Activated naive CD4-positive, alpha-beta T cell treated with anti-CD3 and anti-CD28 coated beads for 36 hours (primary cell): ENCODE results near the gene RSPRY1. TPM values are rescaled to one million over a fixed set of nuclear protein-coding genes. Genes with fewer than 3 reads are reported as not detected.
A peak's percentile ranks its signal among the peaks of the same experiment; 100 is the strongest.
"Not testable (repeated sequence)": the region's sequence is repeated elsewhere in the genome, so short reads cannot be mapped to it uniquely, and the experiment has no call there.

Source experiments
- CTCF ChIA-PET: fragments of 350-600 bp; sonication (Branson Sonifier 250); formaldehyde crosslinking; loops from one replicate; lab custom pipeline; 2021; ENCODE audit warnings: antibody characterized with exemption; lab: Charles Lee
- DNase-seq: peaks from one replicate; pipeline ENCODE4 v3.0.0-alpha.2; 2020
- H3K27ac Mint-ChIP-seq: one replicate; pipeline ENCODE4 v1.8.0; 2021; ENCODE audit warnings: mild to moderate bottlenecking, mixed read lengths
- H3K27me3 Mint-ChIP-seq: one replicate; pipeline ENCODE4 v1.8.0; 2021; ENCODE audit warnings: low read depth, mixed read lengths
- H3K36me3 Mint-ChIP-seq: one replicate; pipeline ENCODE4 v1.8.0; 2021; ENCODE audit warnings: low read depth, mixed read lengths
- H3K4me1 Mint-ChIP-seq: one replicate; pipeline ENCODE4 v1.8.0; 2021; ENCODE audit warnings: low read depth, mixed read lengths
- H3K4me3 Mint-ChIP-seq: one replicate; pipeline ENCODE4 v1.8.0; 2021; ENCODE audit warnings: mild to moderate bottlenecking, moderate library complexity, mixed read lengths
- H3K9me3 Mint-ChIP-seq: one replicate; pipeline ENCODE4 v1.8.0; 2021; ENCODE audit warnings: mixed read lengths
- intact Hi-C: fragments of 100-400 bp; cut with micrococcal nuclease; formaldehyde crosslinking; loops from one replicate; pipeline ENCODE4 v1.15.1; 2023
- total RNA-seq, 2 experiments: library from RNA; stranded (reverse); gene quantifications; one replicate each; pipeline ENCODE4 v1.2.3, GENCODE V29; 2021

Gene RSPRY1
- total RNA-seq, 2 experiments from 2014 or later, result 25.7 to 28.7 TPM

DNA sequence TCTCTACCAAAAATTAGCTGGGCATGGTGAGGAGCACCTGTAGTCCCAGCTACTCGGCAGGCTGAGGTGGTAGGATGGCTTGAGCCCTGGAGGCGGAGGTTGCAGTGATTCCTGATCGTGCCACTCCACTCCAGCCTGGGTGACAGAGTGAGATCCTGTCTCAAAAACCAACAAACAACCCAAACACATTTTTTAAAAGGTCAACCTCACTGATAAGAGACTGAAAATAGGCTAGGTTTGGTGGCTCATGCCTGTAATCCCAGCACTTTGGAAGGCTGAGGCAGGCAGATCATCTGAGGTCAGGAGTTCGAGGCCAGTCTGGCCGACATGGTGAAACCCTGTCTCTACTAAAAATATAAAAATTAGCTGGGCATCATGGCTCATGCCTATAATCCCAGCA is 89.8 kb downstream of the RSPRY1 start:
- CTCF ChIA-PET, result interaction anchor here (0.7 kb wide), 1 partner anchor 111 kb away, joined by 3 read pairs; no protein-coding TSS in a partner anchor
- intact Hi-C loops, H3K27me3 Mint-ChIP-seq, H3K27ac Mint-ChIP-seq, DNase-seq, H3K9me3 Mint-ChIP-seq, H3K36me3 Mint-ChIP-seq, H3K4me3 Mint-ChIP-seq: not testable (repeated sequence)
- peaks cover 35% of the 10 kb centered on the region for H3K4me1 Mint-ChIP-seq

DNA sequence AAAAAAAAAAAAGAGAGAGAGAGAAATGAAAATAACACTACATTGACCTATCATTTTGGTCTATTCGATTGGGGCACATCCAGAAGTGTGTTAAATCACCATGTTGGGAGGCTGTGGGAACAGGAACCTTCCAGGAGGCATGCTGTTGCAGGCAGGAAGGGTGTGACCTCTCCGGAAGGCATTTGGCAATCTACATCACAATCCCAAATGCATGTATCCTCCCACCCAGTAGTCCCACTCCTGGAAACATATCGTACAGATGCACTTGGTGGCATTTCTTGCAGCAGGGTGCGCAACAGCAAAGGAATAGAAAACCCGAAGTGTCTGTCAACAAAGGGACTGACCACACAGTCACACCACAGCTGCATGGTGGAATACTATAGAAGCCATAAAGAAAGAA is 90.5 kb downstream of the RSPRY1 start:
- no peaks in the 10 kb centered on the region for H3K27me3 Mint-ChIP-seq
- no peaks in the 10 kb centered on the region for H3K36me3 Mint-ChIP-seq
- no peak overlapping the region for H3K4me3 Mint-ChIP-seq
- no peak overlapping the region for H3K27ac Mint-ChIP-seq
- no peaks in the 10 kb centered on the region for H3K9me3 Mint-ChIP-seq
- H3K4me1 Mint-ChIP-seq, result peaks cover 38% of the 10 kb centered on the region
- no peak for DNase-seq
- CTCF ChIA-PET, result interaction anchor here (0.7 kb wide), 1 partner anchor 110 kb away, joined by 3 read pairs; no protein-coding TSS in a partner anchor
- intact Hi-C loops, result no loop called here

DNA sequence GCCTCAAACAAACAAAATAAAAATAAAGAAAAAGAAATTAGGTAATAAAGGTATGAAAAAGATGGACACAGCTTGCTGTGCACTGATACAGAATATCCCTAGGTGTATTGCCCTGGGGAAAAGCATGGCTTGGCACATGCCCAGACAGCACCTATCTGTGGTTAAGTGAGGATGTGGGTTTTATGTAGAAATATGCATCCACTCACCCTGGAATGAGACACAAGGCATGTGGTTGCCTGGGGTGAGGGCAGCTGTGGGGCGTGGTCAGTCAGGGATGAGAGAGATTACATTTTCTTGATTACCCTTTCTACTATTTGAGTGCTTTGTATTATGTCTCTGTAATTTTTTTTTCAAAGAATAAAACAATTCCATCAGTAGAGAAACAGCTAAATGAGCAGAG is 91.5 kb downstream of the RSPRY1 start:
- intact Hi-C loops, result loop anchor here (1.0 kb wide), 1 partner anchor 11 kb away; no protein-coding TSS in a partner anchor
- peak; percentile 85 for DNase-seq
- CTCF ChIA-PET, result interaction anchor here (0.7 to 1.7 kb wide), 2 partner anchors 9 to 23 kb away, joined by 3 to 4 read pairs; no protein-coding TSS in a partner anchor
- no peak overlapping the region for H3K4me3 Mint-ChIP-seq
- H3K27ac Mint-ChIP-seq, result peak overlapping the region; percentile 73
- no peaks in the 10 kb centered on the region for H3K36me3 Mint-ChIP-seq
- H3K9me3 Mint-ChIP-seq, result no peaks in the 10 kb centered on the region
- no peaks in the 10 kb centered on the region for H3K27me3 Mint-ChIP-seq
- peaks cover 40% of the 10 kb centered on the region for H3K4me1 Mint-ChIP-seq

DNA sequence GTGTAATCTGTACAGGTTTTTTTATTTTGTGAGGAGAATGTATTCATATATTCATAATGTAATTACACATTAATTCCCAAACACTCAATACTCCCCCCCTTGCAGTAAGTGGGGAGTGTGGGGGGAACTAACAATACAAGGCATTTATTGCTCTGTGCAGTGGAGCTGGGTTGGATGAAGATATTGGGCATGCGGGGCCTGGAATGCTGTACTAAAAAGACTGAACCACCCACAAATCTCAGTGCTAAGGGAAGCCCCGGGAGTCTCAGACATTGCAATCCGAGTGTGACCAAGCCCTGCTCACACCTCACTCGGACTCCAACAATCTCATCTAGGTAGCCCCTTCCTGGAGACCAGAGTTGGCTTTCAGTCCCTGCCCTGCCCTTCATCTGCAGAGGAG is 92.4 kb downstream of the RSPRY1 start:
- intact Hi-C loops, result no loop called here
- Mint-ChIP-seq H3K36me3 (no peaks in the 10 kb centered on the region), H3K9me3 (no peaks in the 10 kb centered on the region), H3K4me1 (peaks cover 42% of the 10 kb centered on the region), H3K4me3 (no peak overlapping the region), H3K27me3 (no peaks in the 10 kb centered on the region), H3K27ac (no peak overlapping the region)
- no peak for DNase-seq
- CTCF ChIA-PET, result interaction anchor here (0.6 to 1.7 kb wide), 2 partner anchors 22 to 33 kb away, joined by 4 to 5 read pairs; no protein-coding TSS in a partner anchor

DNA sequence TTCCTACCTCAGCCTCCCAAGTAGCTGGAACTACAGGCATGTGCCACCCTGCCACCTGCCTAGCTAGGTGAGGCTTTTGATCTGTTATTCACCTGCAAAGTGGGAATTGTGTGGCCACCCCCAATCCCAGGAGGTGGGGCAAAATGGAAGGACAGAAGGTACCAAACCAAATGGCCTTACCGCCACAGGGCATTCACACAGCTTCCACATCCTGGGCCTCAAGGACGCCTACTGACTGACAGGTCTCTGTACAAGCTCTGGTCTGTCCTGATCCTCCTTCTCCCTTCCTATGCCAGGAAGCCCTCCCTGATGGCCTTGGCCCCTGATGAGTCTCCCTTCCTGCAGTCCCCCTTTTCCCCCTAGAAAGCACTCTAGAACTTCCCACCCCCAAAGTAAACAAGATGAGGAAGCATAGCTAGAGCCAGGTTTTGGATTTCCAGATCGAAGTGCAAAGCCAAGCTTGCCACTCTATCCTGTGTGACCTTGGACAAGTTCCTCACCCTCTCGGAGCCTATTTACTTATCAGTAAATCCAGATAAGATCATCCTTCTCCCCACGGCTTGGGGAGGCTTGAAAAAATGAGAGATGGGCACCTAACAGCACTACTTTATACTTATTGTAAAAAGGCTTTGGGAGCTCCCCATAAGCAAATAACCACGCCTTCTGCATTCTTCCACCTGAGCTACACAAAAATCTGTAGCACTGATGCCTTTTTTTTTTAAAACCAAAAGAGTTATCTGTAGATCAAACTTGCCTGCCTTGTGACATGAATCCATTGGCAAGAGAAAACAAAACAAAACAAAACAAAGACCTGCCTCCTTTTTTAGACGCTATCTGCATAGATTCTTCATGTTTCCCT is 93.9 kb downstream of the RSPRY1 start:
- Mint-ChIP-seq H3K4me3 (no peak overlapping the region), H3K4me1 (peaks cover 50% of the 10 kb centered on the region), H3K27me3 (no peaks in the 10 kb centered on the region), H3K36me3 (no peaks in the 10 kb centered on the region), H3K9me3 (no peaks in the 10 kb centered on the region), H3K27ac (no peak overlapping the region)
- intact Hi-C loops, result no loop called here
- no peak for DNase-seq
- CTCF ChIA-PET, result interaction anchor here (0.6 to 2.3 kb wide), 6 partner anchors 10 to 195 kb away, joined by 3 to 8 read pairs (median 4); no protein-coding TSS in a partner anchor

DNA sequence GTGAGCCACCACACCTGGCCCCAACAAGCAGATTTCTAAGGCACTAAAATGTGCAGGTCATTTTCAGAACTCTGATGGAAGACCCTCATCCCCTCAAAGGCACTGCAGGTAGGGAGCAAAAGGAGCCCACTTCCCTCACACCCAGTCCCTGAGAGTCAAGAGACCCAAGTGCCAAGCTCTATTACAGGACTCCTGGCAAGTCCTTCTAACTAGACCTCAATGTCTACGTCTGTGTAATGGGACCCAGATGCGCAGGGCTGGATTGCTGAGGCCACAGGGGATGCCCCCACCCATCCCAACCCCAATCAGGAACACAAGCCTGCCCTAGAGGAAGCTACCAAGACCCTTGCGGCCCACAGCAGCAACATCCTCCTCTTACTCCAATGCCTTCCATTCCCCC is 95.7 kb downstream of the RSPRY1 start:
- Mint-ChIP-seq H3K9me3 (no peaks in the 10 kb centered on the region), H3K4me3 (no peak overlapping the region), H3K36me3 (no peaks in the 10 kb centered on the region), H3K4me1 (peaks cover 45% of the 10 kb centered on the region), H3K27ac (no peak overlapping the region), H3K27me3 (no peaks in the 10 kb centered on the region)
- CTCF ChIA-PET, result interaction anchor here (1.1 to 2.3 kb wide), 2 partner anchors 12 to 18 kb away, joined by 6 to 8 read pairs; no protein-coding TSS in a partner anchor
- intact Hi-C loops, result no loop called here
- DNase-seq, result no peak

DNA sequence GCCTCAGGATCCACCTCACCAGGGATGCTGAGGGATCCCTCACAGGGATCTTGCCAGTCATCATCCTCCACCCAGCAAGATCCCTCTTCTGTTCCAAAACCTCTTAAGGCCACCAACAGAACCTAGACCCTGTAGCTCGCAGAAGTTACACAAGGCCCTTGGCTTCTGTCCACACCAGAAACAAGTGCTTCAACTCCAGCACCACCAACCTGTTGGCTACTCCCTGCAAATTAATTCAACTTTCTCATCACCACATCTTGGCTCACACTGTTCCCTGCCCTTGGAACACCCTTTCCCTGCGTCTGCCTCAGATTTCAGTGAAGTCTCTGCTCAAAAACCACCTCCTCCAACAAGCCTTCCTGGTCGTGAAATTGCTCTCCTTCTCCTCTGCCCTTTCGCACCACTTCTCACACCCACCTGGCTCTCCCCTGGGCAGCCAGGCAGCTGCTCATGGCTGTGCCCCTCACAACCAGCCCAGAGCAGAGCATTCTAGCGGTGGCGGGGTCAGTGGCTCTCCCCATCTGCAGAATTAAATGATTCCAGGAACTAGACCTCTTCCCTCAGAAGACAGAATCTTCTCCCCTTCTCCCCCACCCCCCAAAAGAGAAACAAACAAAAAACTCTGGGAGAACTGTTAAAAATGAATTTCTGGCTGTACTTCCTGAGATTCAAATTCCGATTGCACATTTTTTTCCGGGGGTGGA is 96.5 kb downstream of the RSPRY1 start:
- no peak for DNase-seq
- Mint-ChIP-seq H3K4me3 (no peak overlapping the region), H3K4me1 (peaks cover 37% of the 10 kb centered on the region), H3K27ac (no peak overlapping the region), H3K9me3 (no peaks in the 10 kb centered on the region), H3K27me3 (no peaks in the 10 kb centered on the region), H3K36me3 (no peaks in the 10 kb centered on the region)
- intact Hi-C loops, result no loop called here
- CTCF ChIA-PET, result no interaction called here

DNA sequence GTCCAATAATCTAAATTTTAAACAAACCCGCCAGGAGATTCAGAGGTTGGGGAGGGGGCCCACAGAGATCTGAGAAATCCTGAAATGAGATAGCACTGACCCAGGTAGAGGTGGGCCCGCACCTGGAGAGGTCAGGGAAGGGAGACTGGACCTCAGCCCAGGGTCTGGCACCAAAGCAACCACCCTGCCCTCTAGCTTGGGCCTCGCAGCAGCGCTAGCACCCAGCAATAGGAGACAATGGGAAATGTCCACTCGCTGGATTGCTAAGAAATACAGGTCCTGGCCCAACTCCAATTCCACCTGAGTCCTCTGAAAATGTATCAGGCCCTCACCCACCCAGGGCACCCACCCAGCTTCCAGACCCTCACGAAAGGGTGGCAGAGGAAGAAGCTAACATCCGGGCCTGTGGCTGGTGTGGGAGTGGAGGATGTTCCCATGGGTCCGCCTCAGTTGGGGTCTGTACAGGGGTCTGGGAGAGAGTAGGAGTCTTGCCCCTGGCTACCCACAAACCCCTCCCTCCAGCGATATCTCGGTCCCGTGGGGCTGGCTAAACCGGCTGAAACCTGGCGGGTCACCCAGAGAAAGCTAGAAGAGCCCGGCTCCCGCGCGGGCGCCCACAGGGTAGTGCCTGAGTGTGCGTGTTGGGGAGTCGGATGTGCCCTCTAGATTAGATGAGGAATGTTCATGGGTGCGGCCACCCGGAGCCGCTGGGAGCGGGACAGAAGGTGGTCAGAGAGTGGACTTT is 97.3 kb downstream of the RSPRY1 start:
- Mint-ChIP-seq H3K27me3 (no peaks in the 10 kb centered on the region), H3K36me3 (no peaks in the 10 kb centered on the region), H3K4me3 (peak overlapping the region; percentile 75), H3K4me1 (peaks cover 30% of the 10 kb centered on the region), H3K27ac (no peak overlapping the region), H3K9me3 (no peaks in the 10 kb centered on the region)
- CTCF ChIA-PET, result no interaction called here
- no peak for DNase-seq
- intact Hi-C loops, result no loop called here

DNA sequence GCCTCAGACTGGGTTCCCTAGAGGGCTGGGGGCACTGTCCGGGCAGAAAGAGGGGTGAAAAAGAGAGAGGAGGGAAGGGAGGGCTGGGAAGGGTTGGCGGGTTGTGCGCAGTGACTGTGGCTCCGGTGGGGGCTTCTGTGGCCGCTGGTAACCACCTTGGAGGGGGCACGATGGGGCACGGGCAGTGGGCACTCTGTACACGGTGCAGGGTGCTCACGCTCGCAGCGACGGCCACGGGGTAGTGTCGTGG is 97.8 kb downstream of the RSPRY1 start:
- peaks cover 25% of the 10 kb centered on the region for H3K4me1 Mint-ChIP-seq
- no peaks in the 10 kb centered on the region for H3K36me3 Mint-ChIP-seq
- CTCF ChIA-PET, result no interaction called here
- peak overlapping the region; percentile 75 for H3K4me3 Mint-ChIP-seq
- H3K27ac Mint-ChIP-seq, result no peak overlapping the region
- intact Hi-C loops, result loop anchor here (1.0 to 2.0 kb wide), 3 partner anchors 16 to 97 kb away; partner anchors contain the start of genes ARL2BP, PSME3IP1 and RSPRY1
- H3K27me3 Mint-ChIP-seq, result no peaks in the 10 kb centered on the region
- no peaks in the 10 kb centered on the region for H3K9me3 Mint-ChIP-seq
- DNase-seq, result no peak

DNA sequence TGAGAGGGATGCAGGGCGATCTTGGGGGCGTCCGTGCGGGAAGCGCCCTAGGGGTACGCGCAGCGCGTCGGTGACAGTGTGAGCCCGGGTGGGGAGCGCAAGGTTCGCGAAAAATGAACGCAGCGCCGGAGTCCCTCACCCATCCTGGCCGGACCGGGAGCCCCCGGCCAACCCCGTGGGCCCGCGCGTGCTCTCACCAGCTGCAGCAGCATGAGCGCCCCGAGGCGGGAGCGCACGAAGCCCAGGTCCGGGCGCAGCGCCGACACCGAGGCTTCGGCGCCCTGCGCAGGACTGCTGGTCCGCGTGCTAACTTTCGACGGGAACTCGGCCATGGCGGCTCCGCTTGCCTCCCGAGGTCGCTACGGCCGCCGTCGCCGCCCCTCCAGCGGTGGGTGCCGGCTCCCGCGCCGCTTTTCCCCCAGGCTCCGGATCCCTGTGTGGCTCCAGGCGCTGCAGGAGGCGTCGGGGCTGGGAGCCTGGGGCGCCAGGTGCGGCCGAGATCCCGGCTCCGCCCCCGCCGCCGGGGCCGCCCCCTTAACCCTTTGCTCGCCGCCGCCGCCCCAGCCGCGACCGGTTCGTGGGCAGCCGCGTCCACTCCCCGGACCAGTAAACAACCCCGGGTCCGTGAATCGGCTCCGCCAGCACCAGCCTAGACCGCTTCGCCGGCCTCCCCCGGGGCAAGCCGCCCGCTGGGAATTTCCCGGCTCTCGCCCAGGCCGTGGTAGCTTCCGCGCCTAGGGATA is 98.3 kb downstream of the RSPRY1 start, which contains the start of gene PLLP:
TSS of gene PLLP (minus strand) at position 464 of the 743 bp plus-strand sequence. CDS start at position 332, 132 bp downstream.
- no peaks in the 10 kb centered on the region for H3K9me3 Mint-ChIP-seq
- DNase-seq, result peak; percentile 35
- no peaks in the 10 kb centered on the region for H3K36me3 Mint-ChIP-seq
- no peaks in the 10 kb centered on the region for H3K27me3 Mint-ChIP-seq
- intact Hi-C loops, result loop anchor here (1.0 to 2.0 kb wide), 3 partner anchors 16 to 98 kb away; partner anchors contain the start of genes ARL2BP, PSME3IP1 and RSPRY1
- peaks cover 25% of the 10 kb centered on the region for H3K4me1 Mint-ChIP-seq
- CTCF ChIA-PET, result no interaction called here
- peak within 1 kb of the TSS; percentile 79 for H3K4me3 Mint-ChIP-seq
- H3K27ac Mint-ChIP-seq, result peak within 1 kb of the TSS; percentile 24

DNA sequence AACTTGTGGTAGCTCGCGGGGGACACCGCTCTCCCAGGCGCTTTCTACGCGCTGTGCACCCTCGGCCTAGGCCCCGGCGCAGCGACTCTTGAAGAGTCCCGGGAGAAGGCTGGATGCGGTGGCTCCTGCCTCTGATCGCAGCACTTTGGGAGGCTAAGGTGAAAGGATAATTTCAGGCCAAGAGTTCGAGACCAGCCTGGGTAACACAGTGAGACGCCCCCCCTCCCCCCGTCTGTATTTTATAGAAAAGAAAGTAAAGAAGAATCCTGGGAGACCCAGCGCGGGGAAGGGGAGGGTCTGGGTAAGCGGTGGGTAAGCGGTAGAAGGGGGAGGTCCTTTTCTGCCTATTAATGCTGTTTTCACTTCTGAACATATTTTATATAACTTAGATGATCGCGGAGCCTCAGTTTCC is 98.8 kb downstream of the RSPRY1 start:
- DNase-seq, result no peak
- H3K36me3 Mint-ChIP-seq, result no peaks in the 10 kb centered on the region
- H3K27me3 Mint-ChIP-seq, result no peaks in the 10 kb centered on the region
- intact Hi-C loops, result loop anchor here (1.0 to 2.0 kb wide), 3 partner anchors 15 to 98 kb away; partner anchors contain the start of genes ARL2BP, PSME3IP1 and RSPRY1
- CTCF ChIA-PET, result no interaction called here
- H3K4me1 Mint-ChIP-seq, result peaks cover 28% of the 10 kb centered on the region
- H3K27ac Mint-ChIP-seq, result peak overlapping the region; percentile 24
- peak overlapping the region; percentile 79 for H3K4me3 Mint-ChIP-seq
- H3K9me3 Mint-ChIP-seq, result no peaks in the 10 kb centered on the region
